Activated CD4-positive, alpha-beta T cell treated with anti-CD3 and anti-CD28 coated beads, Interleukin-2, amount 50 U/mL, for 48 hours (primary cell): ENCODE data around the gene BAIAP3.
A peak's percentile ranks its signal among the peaks of the same experiment; 100 is the strongest.

Source experiments
- DNase-seq, 2 experiments: peaks; one replicate each; pipeline ENCODE4 v3.0.0-alpha.2; 2020

Gene BAIAP3

DNA sequence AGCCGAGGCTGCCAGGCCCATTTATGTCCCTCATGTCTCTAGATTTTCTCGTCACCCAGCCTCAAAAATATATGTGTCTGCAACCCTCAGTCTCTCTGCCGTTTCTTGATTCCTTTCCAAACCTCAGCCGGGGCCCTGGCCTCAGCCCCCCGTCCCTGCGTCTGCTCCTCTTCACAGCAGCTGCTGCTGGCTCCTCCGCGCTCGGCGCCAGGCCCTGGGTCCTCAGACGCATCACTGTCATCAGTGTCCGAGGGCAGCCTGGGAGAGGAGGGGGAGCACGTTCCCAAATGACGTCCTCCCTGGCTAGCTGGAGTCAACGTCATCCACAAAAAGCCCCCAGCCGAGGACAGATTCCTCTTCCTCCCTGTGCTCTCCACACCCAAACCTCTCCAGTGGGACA, 15.9 kb downstream of the BAIAP3 start:
- DNase-seq: no peak

DNA sequence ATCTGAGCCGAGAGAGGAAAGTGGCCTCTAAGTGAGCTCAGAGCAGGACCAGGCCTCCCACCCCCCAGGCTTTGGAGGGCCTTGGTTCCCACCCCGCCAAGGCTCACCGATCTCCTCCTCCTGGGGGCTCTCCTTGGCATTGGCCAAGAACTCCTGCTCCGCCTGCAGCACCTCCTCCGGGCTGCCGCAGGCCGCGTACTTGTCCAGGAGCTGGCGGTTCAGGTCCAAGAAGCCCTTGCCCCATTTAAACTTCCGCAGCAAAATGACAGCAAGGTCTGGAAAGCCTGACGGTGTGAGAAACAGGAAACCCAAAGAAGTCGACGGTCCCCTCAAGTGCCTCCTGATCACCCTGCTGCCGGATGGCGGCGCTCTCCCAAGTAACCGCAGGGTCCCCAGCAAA, 16.5 kb downstream of the BAIAP3 start:
- DNase-seq: no peak

DNA sequence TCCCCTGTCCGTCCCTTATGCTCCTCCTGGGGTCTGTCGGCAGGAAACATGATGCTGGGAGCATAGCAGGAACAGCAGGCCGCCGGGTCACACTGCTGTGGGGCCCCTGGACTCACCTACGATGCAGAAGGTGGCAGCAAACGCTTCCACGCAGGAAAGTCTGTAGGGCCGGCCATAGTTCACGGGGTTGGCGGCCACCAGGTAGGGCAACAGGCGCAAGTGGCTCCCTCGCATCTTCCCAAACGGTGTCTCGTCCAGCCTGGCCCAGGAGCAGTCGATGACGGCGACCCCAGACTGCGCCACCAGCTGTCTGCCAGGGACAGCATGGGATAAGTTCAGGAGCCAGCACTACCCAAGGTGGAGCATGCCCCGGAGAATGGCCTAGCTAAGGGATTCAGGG, 17.2 kb downstream of the BAIAP3 start:
- no peak for DNase-seq

DNA sequence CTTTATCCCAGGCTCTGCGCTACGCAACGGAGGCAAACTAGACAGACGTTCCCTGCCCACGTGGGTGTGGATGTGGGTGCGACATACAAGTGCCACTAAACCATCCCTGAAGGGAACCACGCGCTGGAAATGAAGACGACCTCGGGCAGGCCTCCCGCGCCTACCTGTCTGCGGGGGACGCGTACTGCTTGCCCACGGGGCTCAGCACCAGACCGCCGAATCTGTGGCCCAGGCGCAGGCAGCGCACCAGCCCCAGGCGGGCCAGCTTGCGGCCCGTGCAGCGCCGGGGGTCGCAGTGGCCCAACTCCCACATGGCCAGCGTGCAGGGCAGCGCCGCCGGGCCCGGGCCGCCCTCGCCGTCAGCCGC, 17.8 kb downstream of the BAIAP3 start:
- peak in 1 of 2 experiments; percentile 30 for DNase-seq

DNA sequence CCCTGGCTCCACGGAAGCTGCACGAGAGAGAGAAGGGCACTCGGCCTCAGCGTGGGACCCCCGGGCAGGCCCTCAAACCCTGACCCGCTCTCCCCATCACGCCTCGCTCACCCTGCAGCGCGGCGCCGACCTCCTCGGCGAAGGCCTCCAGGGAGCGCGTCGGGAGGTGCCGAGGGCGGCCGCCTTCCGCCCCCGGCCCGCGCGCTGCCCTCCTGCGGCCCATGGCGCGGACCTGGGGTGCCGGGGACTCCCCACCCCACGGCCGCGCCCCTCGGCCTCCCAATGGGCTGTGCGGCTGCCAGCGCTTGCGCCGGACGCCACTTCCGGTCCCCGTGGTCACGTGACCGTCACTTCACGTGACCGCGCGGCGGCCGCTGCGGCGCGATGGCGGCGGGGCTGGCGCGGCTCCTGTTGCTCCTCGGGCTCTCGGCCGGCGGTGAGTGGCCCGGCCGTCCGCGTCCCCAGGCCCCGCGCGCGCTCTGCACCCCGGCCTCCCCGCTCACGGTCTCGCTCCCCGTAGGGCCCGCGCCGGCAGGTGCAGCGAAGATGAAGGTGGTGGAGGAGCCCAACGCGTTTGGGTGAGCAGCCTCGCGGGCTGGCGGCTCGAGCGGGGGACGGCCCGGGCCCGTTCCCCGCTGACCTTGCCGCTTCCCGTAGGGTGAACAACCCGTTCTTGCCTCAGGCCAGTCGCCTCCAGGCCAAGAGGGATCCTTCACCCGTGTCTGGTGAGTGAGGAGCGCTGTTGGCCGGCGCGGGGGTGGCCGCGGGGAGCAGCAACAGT, 18.3 kb downstream of the BAIAP3 start, which contains the start of the genes GNPTG and TSR3:
TSS of gene GNPTG (plus strand) at position 350 of the 781 bp plus-strand sequence. CDS start at position 385, 35 bp downstream.
TSS of gene TSR3 (minus strand) at position 297 of the 781 bp plus-strand sequence. CDS start at position 223, 74 bp downstream.
- DNase-seq: peak; percentile 81 to 83

DNA sequence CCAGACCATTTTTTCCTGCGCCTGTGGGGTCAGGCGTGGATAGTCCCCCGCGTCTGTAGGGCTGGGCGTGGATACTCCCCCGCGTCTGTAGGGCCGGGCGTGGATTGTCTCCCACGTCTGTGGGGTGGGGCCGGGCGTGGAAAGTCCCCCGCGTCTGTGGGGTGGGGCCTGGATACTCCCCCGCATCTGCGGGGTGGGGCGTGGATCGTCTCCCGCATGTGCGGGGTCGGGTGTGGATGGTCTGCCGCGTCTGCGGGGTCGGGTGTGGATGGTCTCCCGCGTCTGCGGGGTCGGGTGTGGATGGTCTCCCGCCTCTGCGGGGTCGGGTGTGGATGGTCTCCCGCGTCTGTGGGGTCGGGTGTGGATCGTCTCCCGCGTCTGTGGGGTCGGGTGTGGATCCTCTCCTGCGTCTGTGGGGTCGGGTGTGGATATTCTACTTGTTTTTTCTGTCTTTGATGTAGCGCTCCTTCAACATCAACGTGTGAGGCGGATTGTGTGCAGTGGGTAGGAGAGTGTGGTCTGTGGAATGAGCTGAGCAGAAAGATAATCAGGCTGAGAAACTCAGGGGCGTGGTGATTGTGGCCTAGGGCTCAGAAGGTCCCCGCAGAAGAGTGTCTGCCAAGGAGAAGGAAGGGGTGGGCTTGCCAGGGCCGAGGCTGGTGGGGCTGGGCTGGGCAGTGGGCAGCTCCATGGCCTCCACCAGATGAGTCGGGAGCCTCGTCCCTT, 21.5 kb downstream of the BAIAP3 start:
- DNase-seq: no peak

DNA sequence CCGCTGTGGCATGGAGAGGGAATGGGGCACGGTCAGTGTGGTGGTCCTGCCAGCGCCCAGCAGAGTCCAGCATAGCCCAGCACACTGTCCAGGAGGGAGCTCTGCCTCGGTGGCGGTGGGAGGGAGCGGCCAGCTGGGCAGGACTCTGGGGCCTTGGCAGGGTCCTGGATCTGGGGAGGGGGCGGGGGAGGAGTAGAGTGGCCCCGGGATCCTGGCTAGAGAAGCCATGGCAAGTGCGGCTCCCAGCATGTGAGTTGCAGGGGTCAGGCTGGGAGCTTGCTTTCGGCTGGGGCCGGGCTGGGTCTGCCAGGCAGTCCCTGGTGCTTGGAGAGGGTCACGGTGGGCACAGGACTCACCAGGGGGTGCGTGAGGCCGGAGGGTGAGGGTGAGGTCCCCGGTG, 22.1 kb downstream of the BAIAP3 start:
- DNase-seq: no peak

DNA sequence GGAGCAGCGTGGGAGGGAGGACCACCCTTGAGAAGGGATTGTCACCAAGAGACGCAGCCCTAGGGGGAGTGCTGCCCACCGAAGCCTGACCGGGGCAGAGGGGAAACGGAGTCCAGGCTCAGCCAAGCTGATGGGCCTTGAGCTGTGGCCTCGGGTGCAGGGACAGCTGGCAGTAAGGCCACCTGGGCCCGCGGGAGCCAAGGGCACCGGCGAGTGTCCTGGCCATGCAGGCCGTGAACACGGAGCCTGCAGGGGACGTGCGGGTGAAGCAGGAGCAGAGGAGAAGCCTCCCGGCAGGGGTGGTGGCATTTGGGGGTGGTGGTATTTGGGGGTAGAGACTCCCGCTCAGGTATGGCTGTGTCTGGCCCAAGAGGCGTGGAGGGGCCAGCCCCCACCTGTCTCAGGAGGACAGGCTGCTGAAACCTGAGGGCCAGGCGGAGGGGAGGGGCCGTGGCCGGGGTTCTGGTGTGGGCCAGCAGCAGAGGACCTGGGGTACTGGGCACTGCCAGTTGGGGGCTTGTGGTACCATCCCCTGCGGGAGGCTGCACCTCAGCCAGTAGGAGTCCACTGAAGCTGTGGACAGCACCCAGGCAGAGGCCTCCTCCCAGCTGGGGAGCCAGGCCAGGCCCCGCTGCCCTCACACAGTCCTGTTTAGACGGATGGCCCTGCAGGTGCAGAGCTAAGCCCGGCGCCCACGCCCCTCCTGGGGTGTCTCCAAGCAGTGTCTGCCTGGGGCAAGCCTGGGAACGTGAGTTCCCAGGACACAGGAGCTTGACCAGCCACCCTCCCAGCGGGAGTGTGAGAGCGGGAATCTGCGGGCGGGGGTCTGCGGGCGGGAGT, 22.8 kb downstream of the BAIAP3 start:
- DNase-seq: no peak

DNA sequence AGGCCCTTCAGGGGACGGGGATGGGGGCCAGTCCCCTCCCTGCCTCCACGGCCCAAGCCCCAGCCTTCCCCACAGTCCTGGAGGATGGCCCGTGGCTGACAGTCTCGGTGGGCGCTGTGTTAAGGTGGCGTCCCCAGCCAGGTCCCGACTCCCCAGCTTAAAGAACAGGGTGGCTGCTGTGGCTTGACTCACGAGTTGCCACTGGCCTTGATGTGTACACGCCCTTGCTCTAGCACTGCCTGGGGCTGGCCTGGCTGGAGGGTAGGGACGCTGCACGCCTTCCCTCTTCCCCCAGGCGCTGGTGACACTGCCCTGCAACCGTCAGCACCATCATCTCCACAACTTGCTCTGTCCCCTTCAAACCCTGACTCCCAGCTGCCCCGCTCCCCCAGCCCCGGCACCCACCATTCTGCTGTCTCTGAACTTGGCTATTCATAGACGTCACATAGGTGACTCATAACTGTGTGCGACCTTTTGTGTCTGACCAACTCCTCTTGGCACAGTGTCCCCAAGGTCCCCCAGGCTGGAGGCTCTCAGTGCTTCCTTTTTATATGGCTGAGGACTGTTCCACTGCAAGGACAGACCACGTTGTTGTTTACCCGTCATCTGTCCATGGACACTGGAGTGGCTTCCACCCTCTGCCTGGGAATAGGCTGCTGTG, 24.6 kb downstream of the BAIAP3 start:
- no peak for DNase-seq

DNA sequence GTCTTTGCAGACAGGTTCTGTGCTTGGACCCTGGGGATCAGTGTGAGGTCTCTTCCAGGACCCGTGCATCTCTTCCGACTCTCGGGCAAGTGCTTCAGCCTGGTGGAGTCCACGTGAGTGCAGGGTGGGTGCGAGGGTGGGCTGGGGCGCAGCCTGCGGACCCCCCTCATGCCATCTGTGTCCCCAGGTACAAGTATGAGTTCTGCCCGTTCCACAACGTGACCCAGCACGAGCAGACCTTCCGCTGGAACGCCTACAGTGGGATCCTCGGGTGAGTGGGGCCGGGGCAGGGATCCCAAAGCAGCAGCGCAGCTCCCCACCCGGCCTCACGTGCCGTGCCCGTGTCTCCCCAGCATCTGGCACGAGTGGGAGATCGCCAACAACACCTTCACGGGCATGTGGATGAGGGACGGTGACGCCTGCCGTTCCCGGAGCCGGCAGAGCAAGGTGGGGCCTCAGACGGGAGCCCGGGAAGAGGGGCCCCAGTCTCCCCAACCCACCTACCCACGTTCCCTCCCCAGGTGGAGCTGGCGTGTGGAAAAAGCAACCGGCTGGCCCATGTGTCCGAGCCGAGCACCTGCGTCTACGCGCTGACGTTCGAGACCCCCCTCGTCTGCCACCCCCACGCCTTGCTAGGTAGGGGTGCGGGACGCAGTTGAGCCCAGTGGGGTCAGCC, 28.4 kb downstream of the BAIAP3 start:
- no peak for DNase-seq

DNA sequence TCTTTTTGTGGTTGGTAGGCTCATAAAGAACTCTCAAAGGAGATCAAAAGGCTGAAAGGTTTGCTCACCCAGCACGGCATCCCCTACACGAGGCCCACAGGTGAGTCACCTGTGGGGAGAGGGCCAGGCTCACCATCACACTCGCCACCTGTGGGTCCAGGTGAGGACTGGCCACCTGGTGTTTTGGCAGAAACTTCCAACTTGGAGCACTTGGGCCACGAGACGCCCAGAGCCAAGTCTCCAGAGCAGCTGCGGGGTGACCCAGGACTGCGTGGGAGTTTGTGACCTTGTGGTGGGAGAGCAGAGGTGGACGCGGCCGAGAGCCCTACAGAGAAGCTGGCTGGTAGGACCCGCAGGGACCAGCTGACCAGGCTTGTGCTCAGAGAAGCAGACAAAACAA, 29.4 kb downstream of the BAIAP3 start:
- DNase-seq: no peak

DNA sequence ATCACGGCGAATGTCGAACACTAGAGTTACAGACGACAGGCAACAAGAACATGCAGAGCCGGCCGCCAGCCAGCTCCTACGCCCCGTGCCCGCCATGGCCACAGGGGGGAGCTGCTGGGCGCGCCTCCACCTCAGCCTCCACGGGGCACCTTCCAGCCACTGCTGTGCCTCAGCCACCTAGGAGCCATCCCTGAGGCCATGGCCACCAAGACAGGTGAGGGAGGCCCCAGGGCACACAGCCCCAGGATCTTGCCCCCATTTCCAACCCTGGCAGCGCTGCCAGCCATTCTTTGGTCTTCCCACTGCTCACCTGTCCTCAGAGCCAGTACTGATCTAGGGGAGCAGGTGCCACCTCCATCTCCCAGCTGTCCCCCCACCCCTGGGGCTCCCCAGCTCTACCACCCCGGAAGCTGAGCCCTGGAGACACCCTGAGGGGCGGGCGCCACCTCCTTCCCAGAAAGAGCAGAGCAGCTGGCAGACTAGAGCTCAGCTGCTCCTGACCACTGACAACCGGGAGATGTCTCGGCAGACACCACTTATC, 30.1 kb downstream of the BAIAP3 start:
- peak; percentile 75 to 77 for DNase-seq

DNA sequence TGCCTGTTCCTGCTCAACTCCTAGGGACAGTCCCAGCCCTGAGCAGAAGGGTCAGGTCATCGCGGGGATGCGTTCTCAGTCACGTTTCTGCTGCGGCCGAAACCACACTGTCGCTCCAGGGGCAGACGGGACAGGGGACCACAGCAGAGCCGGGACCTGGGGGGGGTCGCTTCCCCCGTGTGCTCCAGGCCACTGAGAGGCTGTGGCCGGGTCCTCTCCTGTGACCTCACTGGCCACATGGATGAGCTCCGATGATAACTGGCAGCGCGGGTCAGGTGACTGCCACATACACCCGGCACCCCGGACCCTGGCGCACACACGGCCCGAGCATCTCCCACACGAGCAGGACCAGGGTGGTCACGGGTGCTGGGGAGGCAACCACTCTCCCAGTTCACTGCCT, 31.1 kb downstream of the BAIAP3 start:
- no peak for DNase-seq

DNA sequence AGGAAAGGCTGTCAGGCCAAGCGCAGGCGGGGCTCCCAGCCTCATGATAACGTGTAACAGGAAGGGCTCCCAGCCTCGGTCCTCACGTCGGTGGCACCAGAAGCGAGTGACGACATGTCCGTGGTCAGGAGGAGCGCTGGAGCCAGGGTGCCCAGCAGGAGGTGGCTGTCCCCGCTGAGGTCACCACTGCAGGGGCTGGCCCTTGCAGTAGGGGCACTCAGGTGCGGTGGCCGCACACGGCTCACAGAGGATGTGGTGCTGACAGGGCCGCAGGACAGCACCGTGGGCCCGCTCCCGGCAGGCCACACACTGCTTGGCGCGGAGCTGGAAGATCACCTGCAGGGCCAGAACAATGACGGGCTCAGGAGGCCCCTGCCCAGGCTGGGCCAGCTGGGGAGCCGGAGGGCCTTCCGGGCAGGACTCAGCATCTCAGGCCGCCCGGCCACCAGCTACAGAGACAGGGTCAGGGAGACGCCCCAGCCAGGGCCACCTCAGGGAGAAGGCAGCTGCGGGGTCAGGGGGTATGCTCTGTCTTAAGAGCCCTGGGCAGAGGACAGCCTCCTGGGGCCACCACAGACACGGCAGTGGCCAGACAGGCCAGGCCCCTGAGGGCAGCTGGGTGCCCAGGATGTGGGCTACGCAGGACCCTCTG, 32.7 kb downstream of the BAIAP3 start:
- DNase-seq: no peak

DNA sequence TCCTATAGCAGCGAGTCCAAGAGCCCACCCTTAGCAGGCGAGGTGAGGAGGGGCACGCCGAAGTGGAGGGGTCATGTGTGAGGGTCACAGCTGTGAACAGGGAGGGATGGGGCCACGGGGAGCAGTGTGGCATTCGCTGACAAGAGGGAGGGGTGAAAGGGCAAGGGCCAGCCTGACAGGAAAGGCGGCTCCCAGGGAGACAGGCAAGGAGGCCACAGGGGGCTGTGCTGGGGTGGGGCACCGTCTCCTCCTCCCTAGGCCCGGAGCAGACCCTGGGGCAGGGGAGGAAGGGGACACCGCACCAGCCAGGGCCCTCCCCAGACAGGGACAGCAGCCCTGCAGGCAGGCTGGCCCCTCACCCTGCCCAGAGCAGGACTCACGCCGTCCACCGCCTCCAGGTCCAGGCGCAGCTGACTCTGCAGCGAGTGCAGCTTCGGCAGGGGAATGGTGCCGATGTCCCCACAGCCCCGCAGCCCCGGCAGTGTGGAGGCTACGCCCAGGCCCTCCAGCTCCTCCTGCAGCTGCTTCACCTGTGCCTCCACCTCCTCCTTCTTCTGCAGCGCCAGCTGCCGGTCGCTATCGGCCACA, 33.4 kb downstream of the BAIAP3 start:
- DNase-seq: no peak

DNA sequence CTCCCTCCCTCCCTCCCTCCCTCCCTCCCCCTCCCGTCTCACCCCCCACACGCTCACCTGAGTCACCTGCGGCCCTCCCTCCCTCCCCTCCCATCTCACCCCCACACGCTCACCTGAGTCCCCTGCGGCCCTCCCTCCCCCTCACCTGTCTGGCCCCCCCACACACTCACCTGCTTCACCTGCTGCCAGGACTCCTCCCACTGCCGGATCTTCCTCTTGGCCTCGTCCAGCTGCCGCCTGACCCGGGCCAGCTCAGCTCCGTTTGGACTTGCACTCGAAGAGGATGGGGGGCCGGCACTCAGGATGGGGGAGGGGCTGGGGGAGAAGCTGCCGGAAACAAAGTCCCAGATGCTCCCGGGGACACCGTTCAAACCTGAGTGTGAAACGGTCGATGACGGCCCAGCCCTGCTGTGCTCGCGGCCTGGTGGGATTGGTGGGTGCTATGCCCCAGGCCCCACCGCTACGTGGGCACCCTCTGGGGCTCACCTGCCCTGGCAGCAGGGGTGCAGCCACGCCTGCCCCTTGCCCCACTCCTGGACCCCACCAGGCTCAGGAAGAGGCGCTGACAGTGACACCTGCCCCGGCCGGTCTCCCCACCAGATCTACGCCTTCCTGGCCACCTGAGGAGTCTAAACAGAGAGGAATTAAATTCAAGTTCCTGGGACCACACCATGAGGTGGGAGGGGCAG, 34.2 kb downstream of the BAIAP3 start:
- DNase-seq: no peak

DNA sequence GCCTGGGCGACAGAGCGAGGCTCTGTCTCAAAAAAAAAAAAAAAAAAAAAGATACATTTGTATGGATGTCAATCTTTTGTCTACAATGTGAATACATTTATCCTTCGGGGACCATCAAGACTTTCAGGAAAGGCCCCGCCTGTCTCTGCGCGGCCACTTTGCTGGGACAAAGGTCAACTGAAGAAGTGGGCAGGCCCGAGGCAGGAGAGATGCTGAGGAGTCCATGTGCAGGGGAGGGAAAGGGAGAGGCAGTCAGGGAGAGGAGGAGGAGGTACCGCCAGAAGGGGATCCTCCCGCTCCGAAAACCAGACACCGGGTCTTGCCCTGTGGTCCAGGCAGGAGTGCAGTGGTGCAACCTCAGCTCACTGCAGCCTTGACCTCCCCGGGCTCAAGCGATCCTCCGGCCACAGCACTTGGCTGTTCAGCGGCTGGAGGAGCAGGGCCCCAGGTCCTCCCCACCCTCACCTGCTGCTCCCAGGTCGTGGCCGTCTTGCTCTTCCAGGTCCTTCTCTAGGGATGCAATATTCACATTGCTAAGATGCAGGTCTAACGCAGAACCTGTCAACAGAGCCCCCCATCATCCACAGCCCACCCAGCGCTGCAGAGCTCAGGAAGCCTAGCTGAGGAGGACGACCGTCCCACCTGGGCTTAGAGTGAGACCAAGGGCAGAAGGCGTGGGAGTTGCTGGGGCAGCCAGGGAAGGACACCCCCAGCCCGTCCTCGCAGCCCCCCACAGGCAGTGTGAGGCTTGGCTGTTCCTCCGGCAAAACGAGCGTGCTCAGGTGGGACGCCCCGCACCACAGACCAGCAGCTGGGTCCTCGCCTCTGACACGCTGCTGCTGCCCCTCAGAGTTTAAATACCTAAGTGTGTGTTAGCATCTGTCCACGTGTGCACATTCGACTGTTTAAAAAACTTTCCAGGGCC, 37.9 kb downstream of the BAIAP3 start:
- no peak for DNase-seq

DNA sequence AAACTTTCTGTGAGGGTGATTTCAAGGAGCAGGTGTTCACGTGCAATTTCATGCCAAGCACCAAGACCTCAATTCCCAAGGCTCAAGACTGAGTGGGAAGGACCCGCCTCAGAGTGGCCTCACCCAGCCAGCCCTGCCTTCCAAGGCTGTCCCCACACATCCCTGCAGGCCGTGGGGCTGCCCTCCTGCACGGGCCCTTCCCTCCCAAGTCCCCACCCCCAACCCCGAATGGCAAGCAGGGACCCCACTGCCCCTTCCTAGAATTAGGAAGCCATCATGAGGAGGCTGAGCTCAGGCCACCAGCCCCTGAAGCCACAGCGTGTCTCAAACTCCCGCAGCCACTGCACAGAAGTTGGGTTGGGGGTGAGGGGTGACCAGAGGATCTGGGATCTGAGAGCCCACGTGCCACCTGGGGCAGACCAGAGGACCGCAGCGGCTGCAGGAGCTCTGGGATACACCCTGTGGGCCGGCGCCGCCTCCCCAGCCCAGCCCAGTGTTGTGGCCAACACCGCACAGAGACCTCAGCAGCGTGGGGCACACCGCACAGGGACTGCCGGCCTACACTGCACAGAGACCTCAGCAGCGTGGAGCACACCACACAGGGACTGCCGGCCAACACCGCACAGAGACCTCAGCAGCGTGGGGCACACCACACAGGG, 39.0 kb downstream of the BAIAP3 start:
- no peak for DNase-seq
